OCI-LY1 (cell line): ENCODE results near the gene TMEM151B.
A peak's percentile ranks its signal among the peaks of the same experiment; 100 is the strongest.

ENCODE experiments used
- H2AFZ ChIP-seq: fragments of 200-600 bp; sonication (generic), shearing (Covaris generic); 2 replicates; pipeline ENCODE4 v1.6.0; 2014; ENCODE audit warnings: antibody characterized with exemption, mild to moderate bottlenecking, low read length
- H3F3A ChIP-seq: fragments of 200-600 bp; sonication (generic), shearing (Covaris generic); 2 replicates; pipeline ENCODE4 v1.6.0; 2014; ENCODE audit warnings: mild to moderate bottlenecking, antibody characterized with exemption, low read length, moderate library complexity; ENCODE audit not compliant: insufficient read depth
- H3K27ac ChIP-seq: fragments of 200-600 bp; sonication (generic); 2 replicates; pipeline ENCODE4 v1.5.1; 2014; ENCODE audit warnings: low read length, mixed run types, mild to moderate bottlenecking, low read depth; ENCODE audit not compliant: poor library complexity, severe bottlenecking
- H3K27me3 ChIP-seq: fragments of 200-600 bp; sonication (generic); 2 replicates; pipeline ENCODE4 v1.6.0; 2014; ENCODE audit warnings: antibody characterized with exemption, mild to moderate bottlenecking, low read length, moderate library complexity; ENCODE audit not compliant: insufficient read depth
- H3K36me3 ChIP-seq: fragments of 200-600 bp; sonication (generic); 2 replicates; pipeline ENCODE4 v1.6.1; 2014; ENCODE audit warnings: mild to moderate bottlenecking, antibody characterized with exemption, low read length, moderate library complexity, mixed read lengths; ENCODE audit not compliant: insufficient read depth
- H3K4me1 ChIP-seq: fragments of 200-600 bp; sonication (generic); 2 replicates; pipeline ENCODE4 v1.5.1; 2014; ENCODE audit warnings: mild to moderate bottlenecking, low read length, moderate library complexity; ENCODE audit not compliant: insufficient read depth, severe bottlenecking
- H3K4me2 ChIP-seq: fragments of 200-600 bp; sonication (generic), shearing (Covaris generic); 2 replicates; pipeline ENCODE4 v1.6.1; 2014; ENCODE audit warnings: low read length
- H3K4me3 ChIP-seq: fragments of 200-600 bp; sonication (generic); 2 replicates; pipeline ENCODE4 v1.5.1; 2014; ENCODE audit warnings: low read length, low read depth, mild to moderate bottlenecking, mixed read lengths; ENCODE audit not compliant: poor library complexity, severe bottlenecking
- H3K79me2 ChIP-seq: fragments of 200-600 bp; shearing (Covaris generic); 2 replicates; pipeline ENCODE4 v1.6.1; 2016; ENCODE audit warnings: mixed run types, low read length, mixed read lengths; ENCODE audit not compliant: insufficient read depth
- H3K9ac ChIP-seq: fragments of 200-600 bp; sonication (generic), shearing (Covaris generic); 2 replicates; pipeline ENCODE4 v1.6.1; 2014; ENCODE audit warnings: mild to moderate bottlenecking, low read length, mixed read lengths
- H3K9me2 ChIP-seq: fragments of 200-600 bp; sonication (generic), shearing (Covaris generic); 2 replicates; pipeline ENCODE4 v1.6.1; 2014; ENCODE audit warnings: low read depth, mild to moderate bottlenecking, low read length, mixed read lengths
- H3K9me3 ChIP-seq: fragments of 200-600 bp; shearing (Covaris generic); 2 replicates; pipeline ENCODE4 v1.6.1; 2014; ENCODE audit warnings: low read length, mixed read lengths
- H4K20me1 ChIP-seq: fragments of 200-600 bp; sonication (generic), shearing (Covaris generic); 2 replicates; pipeline ENCODE4 v1.6.0; 2016; ENCODE audit warnings: mild to moderate bottlenecking, low read length; ENCODE audit not compliant: insufficient read depth
- EZH2 ChIP-seq: fragments of 200-600 bp; sonication (generic), shearing (Covaris generic); IDR thresholded peaks from 2 replicates; pipeline ENCODE4 v1.8.0; 2017; ENCODE audit warnings: borderline replicate concordance, mixed run types, mild to moderate bottlenecking, antibody characterized with exemption, low read length, moderate library complexity, mixed read lengths
- TF ChIP-seq, protein P1 (sequence below): fragments of 200-600 bp; sonication (generic), shearing (Covaris generic); IDR thresholded peaks from 2 replicates; pipeline ENCODE4 v1.5.1; 2017; ENCODE audit warnings: mild to moderate bottlenecking, antibody characterized with exemption, low read length, moderate library complexity, mixed read lengths

TMEM151B gene

DNA sequence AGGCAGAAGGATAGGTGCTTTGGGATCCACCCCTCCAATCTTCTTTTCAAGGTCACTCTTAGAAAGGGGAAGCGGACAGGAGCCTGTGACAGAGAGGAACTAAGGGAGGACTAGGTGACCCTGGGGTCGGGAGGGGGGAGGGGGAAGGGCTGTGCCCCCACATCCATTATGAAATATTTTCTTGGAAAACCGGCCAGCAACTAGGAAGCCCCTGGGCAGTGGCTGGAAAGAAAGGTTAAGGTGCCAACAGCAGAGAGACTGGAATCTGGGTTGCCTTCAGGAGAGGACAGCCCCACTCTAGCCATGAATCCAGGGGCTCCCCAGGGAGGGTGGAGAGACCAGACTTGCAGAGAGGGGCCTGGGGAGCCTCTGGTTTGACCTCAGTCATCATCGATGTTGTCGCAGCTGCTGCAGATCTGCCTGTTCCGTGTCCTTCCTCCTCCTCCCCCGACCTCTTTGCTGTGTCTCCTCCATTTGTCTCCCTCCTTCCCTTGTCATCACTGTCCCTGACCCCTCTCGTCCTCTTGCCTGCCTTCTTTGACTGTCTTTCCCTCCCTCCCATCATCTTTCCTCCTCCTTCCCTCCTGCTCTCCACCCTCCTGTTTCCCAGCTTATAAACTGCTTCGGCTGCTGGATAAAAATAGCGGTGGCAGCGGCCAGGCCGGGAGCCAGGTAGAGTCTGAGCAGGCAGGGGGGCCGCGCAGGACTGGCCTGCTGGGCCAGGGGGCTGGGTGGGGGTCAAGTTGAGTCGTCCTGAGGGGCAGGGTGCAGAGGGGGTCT lies 43.7 kb upstream of the TMEM151B start:
- H3K36me3 ChIP-seq, result peaks cover 31% of the 10 kb centered on the region
- H3K4me1 ChIP-seq, result peaks cover 36% of the 10 kb centered on the region
- peak overlapping the region; percentile 31; the same call in 1 of the 2 replicates for H3K9ac ChIP-seq
- no peaks in the 10 kb centered on the region for H3K79me2 ChIP-seq
- H4K20me1 ChIP-seq, result no peaks in the 10 kb centered on the region
- peak overlapping the region; percentile 28 for H3K4me3 ChIP-seq
- peak overlapping the region; percentile 45 for H3K27ac ChIP-seq
- H2AFZ ChIP-seq, result no peak overlapping the region
- no peaks in the 10 kb centered on the region for H3K9me2 ChIP-seq
- H3K27me3 ChIP-seq, result no peaks in the 10 kb centered on the region
- no peak for TF ChIP-seq EZH2
- TF ChIP-seq, protein P1, sequence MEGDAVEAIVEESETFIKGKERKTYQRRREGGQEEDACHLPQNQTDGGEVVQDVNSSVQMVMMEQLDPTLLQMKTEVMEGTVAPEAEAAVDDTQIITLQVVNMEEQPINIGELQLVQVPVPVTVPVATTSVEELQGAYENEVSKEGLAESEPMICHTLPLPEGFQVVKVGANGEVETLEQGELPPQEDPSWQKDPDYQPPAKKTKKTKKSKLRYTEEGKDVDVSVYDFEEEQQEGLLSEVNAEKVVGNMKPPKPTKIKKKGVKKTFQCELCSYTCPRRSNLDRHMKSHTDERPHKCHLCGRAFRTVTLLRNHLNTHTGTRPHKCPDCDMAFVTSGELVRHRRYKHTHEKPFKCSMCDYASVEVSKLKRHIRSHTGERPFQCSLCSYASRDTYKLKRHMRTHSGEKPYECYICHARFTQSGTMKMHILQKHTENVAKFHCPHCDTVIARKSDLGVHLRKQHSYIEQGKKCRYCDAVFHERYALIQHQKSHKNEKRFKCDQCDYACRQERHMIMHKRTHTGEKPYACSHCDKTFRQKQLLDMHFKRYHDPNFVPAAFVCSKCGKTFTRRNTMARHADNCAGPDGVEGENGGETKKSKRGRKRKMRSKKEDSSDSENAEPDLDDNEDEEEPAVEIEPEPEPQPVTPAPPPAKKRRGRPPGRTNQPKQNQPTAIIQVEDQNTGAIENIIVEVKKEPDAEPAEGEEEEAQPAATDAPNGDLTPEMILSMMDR, result no peak
- H3K9me3 ChIP-seq, result no peaks in the 10 kb centered on the region
- H3K4me2 ChIP-seq, result peak overlapping the region; percentile 73
- H3F3A ChIP-seq, result no peaks in the 10 kb centered on the region

DNA sequence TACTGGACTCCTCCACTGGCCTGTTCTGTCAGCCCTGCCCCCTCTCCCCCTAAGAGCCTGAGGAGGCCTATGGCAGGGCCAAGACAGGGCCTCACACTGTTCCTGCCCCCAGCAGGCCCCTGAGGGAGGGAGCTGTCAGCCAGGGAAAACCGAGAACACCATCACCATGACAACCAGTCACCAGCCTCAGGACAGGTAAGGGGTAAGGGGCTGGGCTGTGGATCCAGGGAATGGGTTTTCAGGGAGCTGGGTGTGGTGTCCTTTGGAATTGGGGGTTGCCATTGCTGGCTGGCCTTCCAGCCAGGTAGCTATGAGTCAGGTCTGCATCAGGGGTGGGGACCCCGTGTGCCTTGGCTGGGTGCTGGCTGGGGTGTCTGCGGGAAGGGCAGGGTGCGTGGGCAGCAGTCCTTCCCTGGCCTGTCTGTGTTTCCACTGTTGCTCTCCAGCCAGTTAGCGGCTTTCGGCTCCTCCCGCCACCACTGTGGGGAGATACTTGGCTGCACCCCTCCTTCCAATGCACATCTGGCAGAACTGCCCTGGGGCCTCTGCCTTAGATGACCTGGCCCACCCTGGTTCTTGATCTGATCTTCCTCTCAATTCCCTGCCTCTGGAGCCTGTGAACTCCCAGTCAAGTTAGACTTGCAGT lies 43.0 kb upstream of the TMEM151B start:
- Histone ChIP-seq H2AFZ (no peak overlapping the region), H3K9me3 (no peaks in the 10 kb centered on the region), H3K36me3 (peaks cover 39% of the 10 kb centered on the region), H3F3A (no peaks in the 10 kb centered on the region), H3K9ac (no peak overlapping the region), H3K27ac (no peak overlapping the region), H3K9me2 (no peaks in the 10 kb centered on the region), H3K27me3 (no peaks in the 10 kb centered on the region), H3K79me2 (no peaks in the 10 kb centered on the region), H4K20me1 (no peaks in the 10 kb centered on the region), H3K4me1 (peaks cover 35% of the 10 kb centered on the region), H3K4me3 (no peak overlapping the region), H3K4me2 (no peak overlapping the region)
- TF ChIP-seq, protein P1, result no peak
- no peak for TF ChIP-seq EZH2

DNA sequence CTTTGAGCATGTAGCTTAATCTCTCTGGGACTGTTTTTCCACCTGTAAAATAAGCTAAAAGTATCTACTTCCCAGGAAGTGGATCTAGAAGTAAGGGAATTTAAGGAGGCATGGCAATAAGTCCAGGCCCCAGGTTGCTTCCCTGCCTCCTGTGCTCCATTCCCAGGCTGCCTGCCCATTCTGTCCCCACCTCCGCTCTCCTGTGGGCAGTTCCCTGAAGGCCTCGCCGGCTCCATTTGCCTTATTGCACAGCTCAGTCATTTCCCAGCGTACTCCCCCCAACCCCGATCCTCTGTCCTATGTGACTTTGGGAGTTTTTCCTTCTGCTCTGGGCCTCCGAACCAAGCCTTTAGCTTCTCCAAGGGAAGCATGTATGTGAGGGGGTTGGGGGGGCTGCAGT lies 42.2 kb upstream of the TMEM151B start:
- Histone ChIP-seq H3F3A (no peaks in the 10 kb centered on the region), H3K9ac (no peak overlapping the region), H3K4me3 (no peak overlapping the region), H4K20me1 (no peaks in the 10 kb centered on the region), H2AFZ (no peak overlapping the region), H3K9me2 (no peaks in the 10 kb centered on the region), H3K9me3 (no peaks in the 10 kb centered on the region), H3K4me2 (no peak overlapping the region), H3K27me3 (no peaks in the 10 kb centered on the region), H3K36me3 (peaks cover 46% of the 10 kb centered on the region), H3K27ac (no peak overlapping the region), H3K79me2 (no peaks in the 10 kb centered on the region), H3K4me1 (peaks cover 27% of the 10 kb centered on the region)
- TF ChIP-seq, protein P1, result no peak
- TF ChIP-seq EZH2, result no peak
